Endothelial cell of umbilical vein (primary cell): ENCODE results near the gene OR2L3. TPM values are rescaled to one million over a fixed set of nuclear protein-coding genes. Genes with fewer than 3 reads are reported as not detected.

ENCODE experiments used
- BruUV-seq: library from RNA; stranded (reverse); fragments of 400-500 nt; replicated peaks from 2 replicates; lab custom pipeline; 2021; lab: Mats Ljungman, UMichigan
- CTCF ChIA-PET: fragments of 300-600, 350-600 bp; sonication (Branson Sonifier 250); formaldehyde crosslinking; loops from one replicate; lab custom pipeline; 2021; ENCODE audit warnings: antibody characterized with exemption, inconsistent platforms; lab: Charles Lee
- POLR2A ChIA-PET: fragments of 300-600, 350-600 bp; sonication (Branson Sonifier 250); formaldehyde crosslinking; loops from one replicate; lab custom pipeline; 2021; ENCODE audit warnings: antibody characterized with exemption, inconsistent platforms; lab: Charles Lee
- DNase-seq: peaks from one replicate; pipeline ENCODE4 v3.0.0-alpha.2; 2011; ENCODE audit warnings: low read depth, low spot score
- FAIRE-seq: peaks from 2 replicates; lab custom pipeline; 2011; peaks lifted over from hg19 to GRCh38; lab: Jason Lieb, UNC
- H2AFZ ChIP-seq: 2 replicates; pipeline ENCODE4 v1.6.0; 2012; ENCODE audit warnings: low read depth, low read length, control low read depth, inconsistent platforms
- H3K27ac ChIP-seq: 2 replicates; pipeline ENCODE4 v1.5.1; 2011; ENCODE audit warnings: low read depth, mild to moderate bottlenecking, control low read depth, low read length, moderate library complexity; ENCODE audit not compliant: insufficient read depth
- H3K27me3 ChIP-seq, 2 experiments: 2 replicates each; pipeline versions ENCODE4 v1.6.0 to v1.6.1; 2011; ENCODE audit warnings: low read length in 2 of 2, mixed read lengths in 1 of 2; ENCODE audit not compliant: control insufficient read depth in 2 of 2, insufficient read depth in 2 of 2
- H3K36me3 ChIP-seq, 2 experiments: 2 replicates in 1 of 2; 3 replicates in 1 of 2; pipeline ENCODE4 v1.5.1; 2011; ENCODE audit warnings: low read length in 2 of 2, mild to moderate bottlenecking in 1 of 2, moderate library complexity in 1 of 2; ENCODE audit not compliant: control insufficient read depth in 2 of 2, insufficient read depth in 2 of 2; ENCODE audit errors: extremely low read depth in 1 of 2
- H3K4me1 ChIP-seq: 3 replicates; pipeline ENCODE4 v1.5.1; 2011; ENCODE audit warnings: mild to moderate bottlenecking, low read length; ENCODE audit not compliant: control insufficient read depth, insufficient read depth; ENCODE audit errors: extremely low read depth
- H3K4me2 ChIP-seq: 2 replicates; pipeline ENCODE4 v1.6.1; 2011; ENCODE audit warnings: low read length, control low read depth, mixed read lengths; ENCODE audit not compliant: insufficient read depth
- H3K4me3 ChIP-seq, 3 experiments: fragments of 200-600 bp in 1 of 3; sonication (generic), shearing (Covaris generic) in 1 of 3; replicated peaks in 1 of 3; 2 replicates each; pipeline ENCODE4 v1.5.1; 2011 to 2016; ENCODE audit warnings: control low read depth in 3 of 3, low read length in 3 of 3, mild to moderate bottlenecking in 2 of 3, inconsistent platforms in 1 of 3, low read depth in 1 of 3, moderate library complexity in 1 of 3; ENCODE audit not compliant: insufficient read depth in 1 of 3
- H3K79me2 ChIP-seq: 2 replicates; pipeline ENCODE4 v1.6.0; 2012; ENCODE audit warnings: low read length, inconsistent platforms; ENCODE audit not compliant: control insufficient read depth, insufficient read depth
- H3K9ac ChIP-seq: replicated peaks from 2 replicates; pipeline ENCODE3; 2011; ENCODE audit warnings: low read length, control low read depth; ENCODE audit not compliant: insufficient read depth; ENCODE audit errors: extremely low read depth
- H3K9me1 ChIP-seq: replicated peaks from 3 replicates; pipeline ENCODE4 v1.6.0; 2011; ENCODE audit warnings: mild to moderate bottlenecking, low read length; ENCODE audit not compliant: control insufficient read depth, insufficient read depth; ENCODE audit errors: extremely low read depth
- H3K9me3 ChIP-seq: replicated peaks from 2 replicates; pipeline ENCODE4 v1.5.1; 2012; ENCODE audit warnings: low read length, inconsistent platforms; ENCODE audit not compliant: control insufficient read depth, insufficient read depth
- H4K20me1 ChIP-seq: replicated peaks from 2 replicates; pipeline ENCODE3; 2011; ENCODE audit warnings: mild to moderate bottlenecking, low read length; ENCODE audit not compliant: control insufficient read depth, insufficient read depth; ENCODE audit errors: extremely low read depth
- FOS ChIP-seq: IDR thresholded peaks from 2 replicates; pipeline ENCODE4 v1.6.1; 2011; ENCODE audit warnings: mild to moderate bottlenecking, low read length, moderate library complexity, borderline replicate concordance; ENCODE audit not compliant: insufficient read depth
- GATA2 ChIP-seq: IDR thresholded peaks from 2 replicates; pipeline ENCODE4 v1.7.0; 2011; ENCODE audit warnings: low read depth, mild to moderate bottlenecking, moderate library complexity, mixed read lengths, low read length; ENCODE audit not compliant: insufficient read length, insufficient read depth
- JUN ChIP-seq: IDR thresholded peaks from 2 replicates; pipeline ENCODE4 v1.6.1; 2011; ENCODE audit warnings: borderline replicate concordance, low read depth; ENCODE audit not compliant: insufficient read length, insufficient read depth
- MYC ChIP-seq: IDR thresholded peaks from one replicate; pipeline ENCODE4 v1.6.1; 2011; ENCODE audit warnings: mild to moderate bottlenecking, low read depth, low read length
- POLR2A ChIP-seq: IDR thresholded peaks from 2 replicates; pipeline ENCODE4 v1.6.1; 2012; ENCODE audit warnings: low read depth, mild to moderate bottlenecking, control low read depth, low read length
- POLR2AphosphoS5 ChIP-seq: IDR thresholded peaks from 2 replicates; pipeline ENCODE4 v1.6.1; 2012; ENCODE audit warnings: low read depth, mild to moderate bottlenecking, control low read depth, low read length, moderate library complexity; ENCODE audit not compliant: insufficient read depth
- dilution Hi-C: fragments of 300-500 bp; cut with MboI; formaldehyde crosslinking; loops from one replicate; pipeline ENCODE4 v1.15.0; 2019; ENCODE audit warnings: low sequenced_read_pairs; ENCODE audit not compliant: extremely low pct_ligation_motif_present
- intact Hi-C: fragments of 100-400 bp; cut with micrococcal nuclease; formaldehyde crosslinking; loops from one replicate; pipeline ENCODE4 v1.10.0; 2022
- polyA plus RNA-seq, 4 experiments: library from polyadenylated mRNA; depleted of rRNA in 3 of 4; stranded (reverse) in 3 of 4; unstranded in 1 of 4; fragments of >200 nt; gene quantifications; 2 replicates each; pipeline versions ENCODE4 v1.2.1 to v1.2.3, GENCODE V29; 2011 to 2012; ENCODE audit warnings: missing spikeins in 1 of 4
- total RNA-seq: library from RNA; stranded (reverse); gene quantifications from 2 replicates; pipeline ENCODE4 v1.2.3, GENCODE V29; 2021
- TF ChIP-seq, protein P1 (sequence below): IDR thresholded peaks from 2 replicates; pipeline ENCODE4 v1.6.1; 2011; ENCODE audit not compliant: insufficient read depth, insufficient read length

OR2L3 gene
- total and polyA plus RNA-seq, 2 donors (not counting 3 experiments of a cell fraction or from before 2014, with no cell fraction given) = not detected

DNA sequence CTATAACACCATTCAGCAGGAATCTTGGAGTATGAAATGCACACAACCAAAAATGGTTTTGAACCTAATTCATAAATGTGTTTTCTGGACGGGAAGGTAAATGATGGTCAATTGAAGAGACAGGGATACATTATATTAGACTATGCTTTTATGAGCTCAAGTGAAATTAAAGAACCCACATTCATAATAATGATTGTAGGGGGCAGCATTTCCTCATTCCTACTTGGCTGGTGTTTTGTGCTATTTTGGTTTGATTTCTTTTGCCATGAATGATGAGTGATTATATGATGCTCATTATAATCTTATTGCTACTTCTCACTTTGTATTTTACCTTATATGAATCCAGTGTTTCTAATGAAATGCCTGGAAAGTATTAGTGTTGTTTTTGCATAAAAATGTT, 372 bp downstream of the OR2L3 start:
- BruUV-seq = no TSS peak
- H2AFZ ChIP-seq = no peak overlapping the region
- no peaks in the 10 kb centered on the region for H3K79me2 ChIP-seq
- no peak overlapping the region for H3K4me3 ChIP-seq
- ChIA-PET POLR2A (no interaction called here), CTCF (no interaction called here)
- no peak for FAIRE-seq
- H3K4me2 ChIP-seq = no peak overlapping the region
- H3K9ac ChIP-seq = no peak overlapping the region
- H3K27me3 ChIP-seq = no peaks in the 10 kb centered on the region
- no peak for TF ChIP-seq MYC
- no peak for TF ChIP-seq FOS
- TF ChIP-seq POLR2AphosphoS5 = no peak
- no peaks in the 10 kb centered on the region for H3K9me1 ChIP-seq
- H3K27ac ChIP-seq = no peak overlapping the region
- intact Hi-C loops = no loop called here
- H3K4me1 ChIP-seq = no peaks in the 10 kb centered on the region
- H4K20me1 ChIP-seq = no peaks in the 10 kb centered on the region
- dilution Hi-C loops = no loop called here
- no peak for DNase-seq
- H3K36me3 ChIP-seq = no peaks in the 10 kb centered on the region
- H3K9me3 ChIP-seq = peaks cover 5% of the 10 kb centered on the region

DNA sequence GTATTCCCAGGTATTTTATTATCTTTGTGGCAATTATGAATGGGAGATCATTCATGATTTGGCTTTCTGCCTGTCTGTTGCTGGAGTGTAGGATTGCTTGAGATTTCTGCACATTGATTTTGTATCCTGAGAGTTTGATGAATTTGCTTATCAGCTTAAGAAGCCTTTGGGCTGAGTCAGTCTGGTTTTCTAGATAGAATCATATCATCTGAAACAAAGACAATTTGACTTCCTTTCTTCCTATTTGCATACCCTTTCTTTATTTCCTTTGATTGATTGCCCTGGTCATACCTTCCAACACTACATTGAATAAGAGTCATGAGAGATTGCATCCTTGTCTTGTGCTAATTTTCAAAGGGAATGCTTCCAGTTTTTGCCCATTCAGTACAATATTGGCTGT, 8.0 kb downstream of the OR2L3 start:
- no peaks in the 10 kb centered on the region for H3K4me1 ChIP-seq
- no peak overlapping the region for H3K9ac ChIP-seq
- no peak overlapping the region for H3K27ac ChIP-seq
- no TSS peak for BruUV-seq
- no peak overlapping the region for H3K4me3 ChIP-seq
- no peak for DNase-seq
- no peaks in the 10 kb centered on the region for H4K20me1 ChIP-seq
- peaks cover 7% of the 10 kb centered on the region for H3K9me3 ChIP-seq
- intact Hi-C loops (no loop called here), dilution Hi-C loops (no loop called here)
- POLR2A ChIA-PET = no interaction called here
- FAIRE-seq = no peak
- H3K79me2 ChIP-seq = no peaks in the 10 kb centered on the region
- CTCF ChIA-PET = no interaction called here
- no peaks in the 10 kb centered on the region for H3K9me1 ChIP-seq
- no peak for TF ChIP-seq GATA2
- no peak for TF ChIP-seq POLR2A
- TF ChIP-seq, protein P1, sequence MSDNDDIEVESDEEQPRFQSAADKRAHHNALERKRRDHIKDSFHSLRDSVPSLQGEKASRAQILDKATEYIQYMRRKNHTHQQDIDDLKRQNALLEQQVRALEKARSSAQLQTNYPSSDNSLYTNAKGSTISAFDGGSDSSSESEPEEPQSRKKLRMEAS = no peak
- no peak for TF ChIP-seq JUN
- H3K4me2 ChIP-seq = no peak overlapping the region
- no peaks in the 10 kb centered on the region for H3K36me3 ChIP-seq
- no peaks in the 10 kb centered on the region for H3K27me3 ChIP-seq
- H2AFZ ChIP-seq = no peak overlapping the region
